ENCODE data around the gene GAS7. TPM values are rescaled to one million over a fixed set of nuclear protein-coding genes. Genes with fewer than 3 reads are reported as not detected.

Gene GAS7
- total and polyA plus RNA-seq, 12 donors, result 19.8 to 111 (median 61.8) TPM

GRCh38 chr17:10107316-10108165 lies 90.9 kb downstream of the GAS7 start:
- WGBS, 2 donors, result 81 to 84% methylated on average over 11 of the region's 11 CpGs
- peak in 1 of 8 donors; percentile 31 for ATAC-seq
- no peak for DNase-seq
- H3K27ac ChIP-seq, result peak overlapping the region in 2 of 10 donors; percentile 29 to 64
- H3K4me1 ChIP-seq, result peaks cover 0 to 56% (median 26%) of the 10 kb centered on the region in 9 donors
- no peaks in the 10 kb centered on the region for H3K36me3 ChIP-seq
- no peaks in the 10 kb centered on the region for H3K27me3 ChIP-seq
- no peaks in the 10 kb centered on the region for H3K9me3 ChIP-seq
- intact Hi-C loops (cut with DNase I), result no loop called here
- H3K4me3 ChIP-seq, result no peak overlapping the region
- TF ChIP-seq CTCF (IDR thresholded peaks at IDR 0.05), result no peak

GRCh38 chr17:10106067-10106466 lies 92.3 kb downstream of the GAS7 start:
- no peaks in the 10 kb centered on the region for H3K9me3 ChIP-seq
- peaks cover 0 to 52% (median 20%) of the 10 kb centered on the region in 9 donors for H3K4me1 ChIP-seq
- no peak for ATAC-seq
- H3K27ac ChIP-seq, result peak overlapping the region in 9 of 10 donors; percentile 26 to 75 (median 68)
- no peak for DNase-seq
- H3K36me3 ChIP-seq, result no peaks in the 10 kb centered on the region
- no peak for TF ChIP-seq CTCF (IDR thresholded peaks at IDR 0.05)
- WGBS, 2 donors, result 77 to 78% methylated on average over 9 of the region's 9 CpGs
- intact Hi-C loops (cut with DNase I), result no loop called here
- no peaks in the 10 kb centered on the region for H3K27me3 ChIP-seq
- H3K4me3 ChIP-seq, result no peak overlapping the region

GRCh38 chr17:10105513-10106001 lies 92.8 kb downstream of the GAS7 start:
- H3K27me3 ChIP-seq, result no peaks in the 10 kb centered on the region
- H3K4me1 ChIP-seq, result peaks cover 0 to 52% (median 20%) of the 10 kb centered on the region in 9 donors
- intact Hi-C loops (cut with DNase I), result no loop called here
- no peak for TF ChIP-seq CTCF (IDR thresholded peaks at IDR 0.05)
- ATAC-seq (peak; percentile 66 to 92 (median 88)), DNase-seq (peak in 1 of 2 donors; percentile 77)
- H3K36me3 ChIP-seq, result no peaks in the 10 kb centered on the region
- no peak overlapping the region for H3K4me3 ChIP-seq
- H3K27ac ChIP-seq, result peak overlapping the region in 9 of 10 donors; percentile 26 to 75 (median 68)
- no peaks in the 10 kb centered on the region for H3K9me3 ChIP-seq
- 13 to 18% methylated on average over 10 of the region's 10 CpGs for WGBS, 2 donors

- intact Hi-C loops (cut with DNase I), result no loop called here
- no peak for TF ChIP-seq CTCF (IDR thresholded peaks at IDR 0.05)
- Histone ChIP-seq H3K9me3 (no peaks in the 10 kb centered on the region), H3K4me1 (peaks cover 0 to 54% (median 17%) of the 10 kb centered on the region in 9 donors), H3K4me3 (no peak overlapping the region), H3K36me3 (no peaks in the 10 kb centered on the region), H3K27me3 (no peaks in the 10 kb centered on the region), H3K27ac (no peak overlapping the region)
- DNase-seq, result no peak
- 95 to 97% methylated on average over 3 of the region's 3 CpGs for WGBS, 2 donors
- no peak for ATAC-seq
These were observed 94.7 kb downstream of the GAS7 start for GRCh38 chr17:10103712-10104111.

All from heart right ventricle (tissue), 16 donors.